ENCODE data around the gene OSBPL10.

OSBPL10 gene

DNA sequence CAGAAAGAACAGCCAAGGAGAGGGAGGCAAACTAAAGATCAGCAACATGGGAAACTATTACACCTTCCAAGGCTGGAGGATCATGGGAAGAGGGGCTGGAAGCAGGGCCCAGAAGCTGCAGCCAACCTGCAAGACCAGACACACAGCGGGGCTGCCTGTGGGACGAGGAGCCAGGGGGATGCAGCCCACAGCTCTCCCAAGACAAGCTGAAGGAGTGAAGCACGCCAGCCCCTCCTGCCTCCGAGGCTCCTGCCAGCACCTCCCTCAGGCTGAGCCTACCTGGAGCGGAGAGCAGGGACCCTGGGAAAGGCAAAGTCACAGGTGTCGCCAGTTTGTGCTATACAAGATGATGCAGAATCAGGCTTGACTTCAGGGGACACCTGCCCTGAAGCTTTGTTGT, 133.3 kb downstream of the OSBPL10 start:
- DNase-seq: no peak

- no peak for DNase-seq
These were observed 139.5 kb downstream of the OSBPL10 start for GRCh38 chr3:31841515-31841914.

- no peak for DNase-seq
These were observed 140.8 kb downstream of the OSBPL10 start for GRCh38 chr3:31840252-31840651.

- DNase-seq: no peak
These were observed 141.7 kb downstream of the OSBPL10 start for GRCh38 chr3:31839144-31839917.

- no peak for DNase-seq
These were observed 144.7 kb downstream of the OSBPL10 start for GRCh38 chr3:31836131-31837075.

GRCh38 chr3:31833391-31834190, 147.5 kb downstream of the OSBPL10 start:
- no peak for DNase-seq

DNA sequence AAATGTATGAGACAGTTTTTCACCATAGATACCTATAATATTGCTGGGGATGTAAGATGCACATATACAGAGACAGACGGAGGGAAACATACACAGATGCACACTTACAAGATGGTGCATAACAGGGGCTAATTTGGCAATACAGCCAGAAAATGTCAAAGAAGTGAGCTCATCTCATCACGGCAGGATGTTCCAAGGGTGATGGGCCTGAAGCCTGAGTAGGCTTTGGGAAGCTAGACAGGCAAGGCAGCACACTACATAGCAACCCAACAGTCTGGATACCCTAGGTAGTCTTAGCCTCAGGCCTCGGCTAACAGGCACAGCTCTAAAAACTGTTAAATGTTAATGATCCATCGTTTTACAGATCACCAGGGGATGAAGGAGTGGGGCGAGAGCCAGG, 148.5 kb downstream of the OSBPL10 start:
- DNase-seq: no peak

- DNase-seq: no peak
These were observed 149.5 kb downstream of the OSBPL10 start for GRCh38 chr3:31831591-31831990.

GRCh38 chr3:31829826-31830426, 151.1 kb downstream of the OSBPL10 start:
- no peak for DNase-seq

DNA sequence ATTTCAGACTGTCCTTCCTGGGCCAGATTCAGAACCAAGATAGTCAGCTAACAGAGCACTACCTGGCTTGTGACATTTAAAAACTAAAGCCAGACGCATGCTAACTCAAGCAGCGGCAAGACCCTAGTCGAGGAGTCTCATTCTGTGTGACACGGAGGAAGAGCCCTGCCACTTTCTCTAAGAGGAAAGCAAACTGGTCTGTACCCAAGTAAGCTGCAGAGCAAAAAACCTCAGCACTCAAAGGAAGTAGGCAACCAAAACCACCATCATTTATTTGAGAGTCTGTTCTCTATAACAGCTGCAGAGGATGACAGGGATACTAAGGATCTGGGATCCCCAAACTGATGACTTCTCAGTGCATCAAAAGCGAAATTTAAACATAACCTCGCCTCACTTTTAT, 152.1 kb downstream of the OSBPL10 start:
- DNase-seq: no peak

DNA sequence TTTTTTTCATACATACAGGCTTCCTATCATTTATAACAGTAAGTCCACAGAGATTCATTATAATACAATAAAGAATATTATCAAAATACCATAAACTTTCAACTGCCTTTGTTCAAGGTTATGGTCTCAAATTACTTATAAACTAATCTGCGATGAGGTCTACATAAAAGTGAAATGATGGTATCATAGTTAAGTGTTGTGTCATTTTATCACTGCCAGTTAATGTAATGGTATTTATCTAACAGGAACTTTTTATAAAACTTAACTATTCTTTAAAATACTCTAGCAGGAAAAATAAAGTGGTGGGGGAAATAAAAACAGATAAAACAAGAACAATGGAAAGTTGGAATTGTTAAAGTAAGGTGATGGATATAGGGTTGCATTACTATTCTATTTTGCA, 153.1 kb downstream of the OSBPL10 start:
- no peak for DNase-seq

DNA sequence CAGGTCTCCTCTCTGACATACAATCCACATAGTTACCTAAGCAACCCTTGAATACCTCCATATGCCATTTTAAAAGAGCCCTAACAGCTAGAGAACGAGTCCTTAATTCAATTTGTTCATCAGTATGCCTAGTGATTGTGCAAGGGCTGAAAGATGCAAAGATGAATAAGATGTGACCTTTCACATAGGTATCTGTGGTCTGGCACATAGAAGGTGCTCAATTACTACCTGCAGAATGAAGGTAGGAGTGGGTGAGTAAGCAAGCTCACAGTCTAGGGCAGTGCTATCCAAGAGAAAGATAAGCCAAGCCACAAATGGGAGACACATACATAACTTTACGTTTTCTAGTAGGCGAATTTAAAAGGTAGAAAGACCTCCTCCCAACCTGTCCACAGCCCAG, 157.9 kb downstream of the OSBPL10 start:
- no peak for DNase-seq

DNA sequence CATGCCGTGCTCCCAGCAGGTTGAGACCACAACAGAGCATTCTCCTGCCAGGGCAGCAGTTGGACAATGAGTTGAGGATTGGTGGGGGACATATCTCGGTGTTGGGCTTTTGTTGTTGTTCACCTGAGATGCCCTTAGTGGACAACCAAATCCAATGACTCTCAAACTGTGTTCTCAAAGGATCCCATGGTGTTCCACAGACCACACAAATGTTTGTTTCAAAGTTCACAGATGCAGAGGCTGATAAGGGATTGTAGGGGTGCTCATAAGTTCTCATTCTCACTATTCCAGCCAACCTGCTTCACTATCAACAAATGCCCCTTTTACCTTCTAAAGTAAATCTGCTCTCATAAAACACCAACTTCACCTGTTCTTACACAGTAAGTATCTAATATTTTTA, 159.9 kb downstream of the OSBPL10 start:
- no peak for DNase-seq

DNA sequence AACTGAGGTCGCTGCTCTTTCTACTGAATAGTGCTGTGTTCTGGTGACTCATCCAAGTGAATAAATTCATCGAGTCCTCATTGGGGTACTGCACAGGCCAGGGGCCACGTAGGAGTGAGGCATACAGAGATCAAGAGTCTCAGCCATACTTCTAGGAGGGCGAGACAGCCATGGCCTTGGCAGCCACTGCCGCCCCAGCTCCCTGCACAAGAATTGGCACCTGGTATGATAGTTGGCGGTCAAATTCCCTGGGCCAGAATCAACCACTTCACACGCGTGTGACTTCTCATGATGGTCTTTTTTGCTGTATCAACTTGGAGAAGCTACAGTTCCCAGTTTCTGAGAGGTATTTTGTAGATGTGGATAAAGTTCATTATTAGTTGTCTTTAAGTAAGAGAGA, 161.6 kb downstream of the OSBPL10 start:
- no peak for DNase-seq

- DNase-seq: no peak
These were observed 163.6 kb downstream of the OSBPL10 start for GRCh38 chr3:31817411-31817966.

DNA sequence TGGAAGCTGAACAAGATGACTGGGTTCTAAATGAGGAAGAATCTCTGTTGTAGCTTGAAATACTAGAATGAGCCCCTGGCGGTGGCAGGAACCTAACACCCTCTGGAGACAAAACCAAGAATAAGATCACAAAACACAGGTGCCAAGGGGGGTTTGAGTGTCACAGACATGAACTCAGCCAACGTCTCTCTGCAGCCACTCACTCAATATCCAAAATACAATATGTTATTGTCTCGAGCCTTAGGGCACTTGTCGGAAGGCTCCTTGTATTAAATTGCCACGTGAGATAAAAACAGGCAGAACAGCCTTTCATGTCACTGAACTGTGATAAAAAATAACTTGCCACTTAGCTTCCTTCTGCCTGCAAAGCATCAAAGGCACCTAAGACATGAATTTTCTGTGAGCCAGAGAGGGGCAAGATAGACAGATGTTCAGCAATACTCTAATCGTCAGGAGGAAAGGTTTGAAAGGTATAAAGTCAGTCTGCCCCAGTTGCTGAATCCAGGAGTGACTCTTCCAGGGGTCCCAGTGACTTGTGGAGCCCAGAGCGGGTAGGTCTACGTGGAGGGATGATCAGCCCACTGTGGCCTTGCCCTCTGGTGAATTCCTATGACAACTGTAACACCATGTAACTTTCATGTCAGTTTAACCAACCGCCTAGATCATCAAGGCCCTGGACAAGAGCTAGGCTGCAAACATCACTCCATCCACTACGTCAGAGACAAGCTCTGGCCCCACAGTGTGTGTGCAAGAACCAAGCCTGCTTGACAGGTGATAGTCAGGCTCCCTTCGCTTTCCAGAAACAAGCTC, 165.2 kb downstream of the OSBPL10 start:
- no peak for DNase-seq

DNA sequence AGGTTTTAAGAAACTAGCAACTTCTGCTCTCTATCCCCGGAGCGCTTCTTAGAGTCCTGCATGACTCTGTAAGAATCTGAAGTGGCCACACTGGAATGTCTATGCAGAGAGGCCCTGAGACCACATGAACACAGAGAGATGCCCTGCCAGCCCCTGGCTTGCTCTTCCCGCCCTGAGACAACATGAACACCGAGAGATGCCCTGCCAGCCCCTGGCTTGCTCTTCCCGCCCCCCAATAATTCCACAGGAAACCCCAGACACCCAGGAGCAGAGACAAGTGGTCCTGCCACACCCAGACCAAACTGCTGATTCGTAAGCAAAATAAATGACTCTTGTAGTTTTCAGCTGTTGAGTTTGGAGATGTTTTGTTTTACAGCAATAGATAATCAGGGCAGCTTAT, 166.1 kb downstream of the OSBPL10 start:
- DNase-seq: no peak

DNA sequence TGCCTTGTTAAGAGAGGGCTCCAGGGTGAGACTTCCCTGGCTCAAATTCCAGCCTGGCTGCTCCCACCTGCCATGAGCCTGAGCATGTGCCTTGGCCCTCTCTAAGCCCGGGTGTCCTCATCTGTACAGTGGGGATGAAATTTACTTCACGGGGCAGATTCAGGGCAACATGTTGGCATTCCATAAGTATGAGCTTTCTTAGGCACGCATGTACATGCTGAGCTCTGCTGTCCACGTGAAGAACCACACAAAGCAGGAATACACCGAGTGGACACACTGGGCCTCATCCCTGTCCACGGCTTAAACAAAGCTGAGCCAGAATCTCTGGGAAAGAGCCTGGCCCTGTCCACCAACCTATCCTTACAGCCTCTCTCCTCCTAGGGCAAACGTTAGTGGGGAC, 167.4 kb downstream of the OSBPL10 start:
- DNase-seq: no peak

DNA sequence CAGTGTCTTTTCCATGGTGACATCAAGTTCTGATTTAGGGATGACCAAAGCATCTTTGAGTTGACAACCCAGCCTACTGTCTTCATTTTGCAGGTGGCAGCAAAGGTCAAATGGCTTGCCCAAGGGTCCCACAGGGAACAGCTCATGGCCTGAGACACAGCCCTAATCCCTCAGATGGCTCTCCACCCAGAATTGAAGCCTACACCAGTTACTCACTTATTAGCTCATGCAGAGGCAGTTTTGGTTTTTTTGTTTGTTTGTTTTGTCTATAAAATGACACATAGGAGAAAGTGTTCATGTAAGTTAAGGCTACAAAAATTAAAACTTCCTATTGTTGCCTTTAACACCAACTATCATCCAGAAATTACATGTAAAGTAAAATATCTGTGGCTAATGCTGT, 167.9 kb downstream of the OSBPL10 start:
- DNase-seq: no peak

DNA sequence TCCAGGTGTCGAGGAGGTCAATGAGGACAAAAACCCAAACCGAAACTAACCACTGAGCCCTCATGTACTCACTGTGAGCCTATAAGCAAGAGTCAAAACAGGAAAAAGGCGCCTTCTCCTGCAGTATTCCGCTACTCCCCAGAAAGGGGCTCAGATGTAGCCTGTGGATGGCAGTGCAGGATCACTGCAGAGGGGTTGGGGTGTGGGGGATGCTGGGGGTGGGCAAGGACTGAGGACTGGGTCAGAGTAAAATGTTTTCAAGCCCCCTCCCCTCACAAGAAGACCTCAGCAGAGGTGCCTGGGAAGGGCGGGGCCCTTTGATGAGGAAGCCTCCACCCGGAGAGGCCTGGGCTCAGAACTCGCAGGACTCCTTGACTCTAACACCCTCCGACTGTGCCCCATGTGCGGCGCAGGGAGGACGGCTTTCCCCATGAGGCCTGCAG, 170.1 kb downstream of the OSBPL10 start:
- no peak for DNase-seq

GRCh38 chr3:31808143-31808720, 172.8 kb downstream of the OSBPL10 start:
- no peak for DNase-seq

All from activated CD4-positive, alpha-beta T cell treated with anti-CD3 and anti-CD28 coated beads, Interleukin-2, amount 50 U/mL, for 4 hours (primary cell).